HepG2 (cell line): ENCODE results near the gene SF3B6. TPM values are rescaled to one million over a fixed set of nuclear protein-coding genes. Genes with fewer than 3 reads are reported as not detected.
A peak's percentile ranks its signal among the peaks of the same experiment; 100 is the strongest.

Experiments used
- ADNP ChIP-seq: sonication (generic); formaldehyde crosslinking; IDR thresholded peaks from 2 replicates; pipeline ENCODE4 v1.4.0; 2020; ENCODE audit warnings: missing genetic modification reagents
- BRF2 ChIP-seq: sonication (generic); formaldehyde crosslinking; IDR thresholded peaks from 2 replicates; pipeline ENCODE4 v1.8.1; 2022; ENCODE audit warnings: mild to moderate bottlenecking, missing genetic modification reagents
- GPN1 ChIP-seq: sonication (generic); formaldehyde crosslinking; IDR thresholded peaks from 2 replicates; pipeline ENCODE4 v1.5.1; 2020; ENCODE audit warnings: missing genetic modification reagents, borderline replicate concordance
- GTF2F1 ChIP-seq: fragments of 150-350 bp; IDR thresholded peaks from 2 replicates; pipeline ENCODE4 v1.6.1; 2014; ENCODE audit warnings: low read length
- IRF2 ChIP-seq: IDR thresholded peaks from 2 replicates; pipeline ENCODE4 v1.6.1; 2018; ENCODE audit warnings: missing genetic modification reagents, missing compliant biosample characterization
- KLF15 ChIP-seq: sonication (generic); formaldehyde crosslinking; IDR thresholded peaks from 2 replicates; pipeline ENCODE4 v1.8.1; 2023; ENCODE audit warnings: borderline replicate concordance, mild to moderate bottlenecking, inconsistent platforms, missing genetic modification reagents, mixed read lengths
- MAZ ChIP-seq, 2 experiments: sonication (generic) in 1 of 2; formaldehyde crosslinking in 1 of 2; IDR thresholded peaks; 2 replicates each; pipeline versions ENCODE4 v1.5.0 to v1.6.1; 2012 to 2020; ENCODE audit warnings: low read depth in 2 of 2, mild to moderate bottlenecking in 2 of 2, borderline replicate concordance in 1 of 2, improper control_type of control experiment in 1 of 2, low read length in 1 of 2, missing genetic modification reagents in 1 of 2, moderate library complexity in 1 of 2
- PCBP1 ChIP-seq: fragments of 200-400 bp; formaldehyde crosslinking; IDR thresholded peaks from 2 replicates; pipeline ENCODE4 v1.6.1; 2017; ENCODE audit warnings: mild to moderate bottlenecking, low read depth, low read length, borderline replicate concordance
- PHB2 ChIP-seq: fragments of 450-650 bp; IDR thresholded peaks from 2 replicates; pipeline ENCODE4 v1.6.1; 2018; ENCODE audit not compliant: partially characterized antibody
- RARG ChIP-seq: sonication (generic); formaldehyde crosslinking; IDR thresholded peaks from 2 replicates; pipeline ENCODE4 v1.4.0; 2020; ENCODE audit warnings: low read depth, mild to moderate bottlenecking, missing genetic modification reagents
- SPEN ChIP-seq: sonication (generic); formaldehyde crosslinking; IDR thresholded peaks from 2 replicates; pipeline ENCODE4 v1.5.1; 2020; ENCODE audit warnings: low read depth, mild to moderate bottlenecking, missing genetic modification reagents
- U2AF1 ChIP-seq: fragments of 200-400 bp; formaldehyde crosslinking; optimal IDR thresholded peaks from 2 replicates; pipeline ENCODE3; 2017; ENCODE audit warnings: mild to moderate bottlenecking, low read depth, low read length
- ZBTB26 ChIP-seq: IDR thresholded peaks from 2 replicates; pipeline ENCODE4 v1.6.1; 2016; ENCODE audit warnings: missing compliant biosample characterization, missing genetic modification reagents, borderline replicate concordance
- ZMYM3 ChIP-seq: sonication (generic); formaldehyde crosslinking; IDR thresholded peaks from 2 replicates; pipeline ENCODE4 v1.5.1; 2020; ENCODE audit warnings: mild to moderate bottlenecking, missing genetic modification reagents
- ZNF101 ChIP-seq: sonication (generic); formaldehyde crosslinking; IDR thresholded peaks from 2 replicates; pipeline ENCODE4 v1.4.0; 2020; ENCODE audit warnings: mild to moderate bottlenecking, low read depth, missing genetic modification reagents, borderline replicate concordance
- ZNF136 ChIP-seq: sonication (generic); formaldehyde crosslinking; IDR thresholded peaks from 2 replicates; pipeline ENCODE4 v1.8.1; 2022; ENCODE audit warnings: low read depth, mild to moderate bottlenecking, moderate library complexity, missing genetic modification reagents
- ZNF317 ChIP-seq: sonication (generic); formaldehyde crosslinking; IDR thresholded peaks from 2 replicates; pipeline ENCODE4 v1.5.0; 2020; ENCODE audit warnings: mild to moderate bottlenecking, missing genetic modification reagents
- ZNF501 ChIP-seq: sonication (generic); formaldehyde crosslinking; IDR thresholded peaks from 2 replicates; pipeline ENCODE4 v1.5.1; 2020; ENCODE audit warnings: mild to moderate bottlenecking, moderate library complexity, missing genetic modification reagents
- ZNF652 ChIP-seq: IDR thresholded peaks from 2 replicates; pipeline ENCODE4 v1.6.1; 2016; ENCODE audit warnings: low read depth, borderline replicate concordance
- ZNF670 ChIP-seq: sonication (generic); formaldehyde crosslinking; IDR thresholded peaks from 2 replicates; pipeline ENCODE4 v1.8.0; 2022; ENCODE audit warnings: mild to moderate bottlenecking, missing genetic modification reagents, borderline replicate concordance
- ZNF672 ChIP-seq: sonication (generic); formaldehyde crosslinking; IDR thresholded peaks from 2 replicates; pipeline ENCODE4 v1.8.1; 2022; ENCODE audit warnings: missing genetic modification reagents
- polyA plus RNA-seq, 8 experiments: library from polyadenylated mRNA; depleted of rRNA in 3 of 8; stranded (reverse) in 7 of 8; unstranded in 1 of 8; fragments of >200 nt; fragmentation: Illumina TruSeq in 4 of 8; extraction: Trizol in 4 of 8; gene quantifications; 2 replicates each; pipeline versions ENCODE4 v1.2.1 to v1.2.3, GENCODE V29; 2011 to 2016; ENCODE audit warnings: low read depth in 4 of 8, missing spikeins in 1 of 8, mixed read lengths in 1 of 8; ENCODE audit not compliant: insufficient read depth in 1 of 8
- total RNA-seq, 5 experiments: library from RNA; depleted of rRNA; stranded (reverse); fragments of >200 nt; fragmentation: Illumina TruSeq; extraction: Trizol; gene quantifications; 2 replicates each; pipeline ENCODE4 v1.2.3, GENCODE V29; 2016; ENCODE audit warnings: low read depth in 1 of 5
- TF ChIP-seq, protein P1 (sequence below): sonication (generic); formaldehyde crosslinking; IDR thresholded peaks from 2 replicates; pipeline ENCODE4 v1.4.0; 2020; ENCODE audit warnings: mild to moderate bottlenecking, missing genetic modification reagents
- TF ChIP-seq, protein P2 (sequence below): sonication (generic); formaldehyde crosslinking; IDR thresholded peaks from 2 replicates; pipeline ENCODE4; 2020; ENCODE audit warnings: missing genetic modification reagents, mild to moderate bottlenecking, borderline replicate concordance

The SF3B6 gene
- total and polyA plus RNA-seq, 2 of the 13 experiments (the other 11 are each of a cell fraction or from before 2014, with no cell fraction given) = 177 to 182 TPM

- TF ChIP-seq ZBTB26 (CRISPR knock-in tag) = no peak; the same call in 1 of the 2 replicates
- TF ChIP-seq ZNF317 (CRISPR knock-in tag) = 0 out of 2 replicates have a peak, but pooled peaks have one; percentile 53
- no peak for TF ChIP-seq GTF2F1
- TF ChIP-seq, protein P1, sequence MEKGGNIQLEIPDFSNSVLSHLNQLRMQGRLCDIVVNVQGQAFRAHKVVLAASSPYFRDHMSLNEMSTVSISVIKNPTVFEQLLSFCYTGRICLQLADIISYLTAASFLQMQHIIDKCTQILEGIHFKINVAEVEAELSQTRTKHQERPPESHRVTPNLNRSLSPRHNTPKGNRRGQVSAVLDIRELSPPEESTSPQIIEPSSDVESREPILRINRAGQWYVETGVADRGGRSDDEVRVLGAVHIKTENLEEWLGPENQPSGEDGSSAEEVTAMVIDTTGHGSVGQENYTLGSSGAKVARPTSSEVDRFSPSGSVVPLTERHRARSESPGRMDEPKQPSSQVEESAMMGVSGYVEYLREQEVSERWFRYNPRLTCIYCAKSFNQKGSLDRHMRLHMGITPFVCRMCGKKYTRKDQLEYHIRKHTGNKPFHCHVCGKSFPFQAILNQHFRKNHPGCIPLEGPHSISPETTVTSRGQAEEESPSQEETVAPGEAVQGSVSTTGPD (CRISPR knock-in tag) = peak; percentile 95
- TF ChIP-seq ZNF136 (CRISPR knock-in tag) = no peak
- TF ChIP-seq, protein P2, sequence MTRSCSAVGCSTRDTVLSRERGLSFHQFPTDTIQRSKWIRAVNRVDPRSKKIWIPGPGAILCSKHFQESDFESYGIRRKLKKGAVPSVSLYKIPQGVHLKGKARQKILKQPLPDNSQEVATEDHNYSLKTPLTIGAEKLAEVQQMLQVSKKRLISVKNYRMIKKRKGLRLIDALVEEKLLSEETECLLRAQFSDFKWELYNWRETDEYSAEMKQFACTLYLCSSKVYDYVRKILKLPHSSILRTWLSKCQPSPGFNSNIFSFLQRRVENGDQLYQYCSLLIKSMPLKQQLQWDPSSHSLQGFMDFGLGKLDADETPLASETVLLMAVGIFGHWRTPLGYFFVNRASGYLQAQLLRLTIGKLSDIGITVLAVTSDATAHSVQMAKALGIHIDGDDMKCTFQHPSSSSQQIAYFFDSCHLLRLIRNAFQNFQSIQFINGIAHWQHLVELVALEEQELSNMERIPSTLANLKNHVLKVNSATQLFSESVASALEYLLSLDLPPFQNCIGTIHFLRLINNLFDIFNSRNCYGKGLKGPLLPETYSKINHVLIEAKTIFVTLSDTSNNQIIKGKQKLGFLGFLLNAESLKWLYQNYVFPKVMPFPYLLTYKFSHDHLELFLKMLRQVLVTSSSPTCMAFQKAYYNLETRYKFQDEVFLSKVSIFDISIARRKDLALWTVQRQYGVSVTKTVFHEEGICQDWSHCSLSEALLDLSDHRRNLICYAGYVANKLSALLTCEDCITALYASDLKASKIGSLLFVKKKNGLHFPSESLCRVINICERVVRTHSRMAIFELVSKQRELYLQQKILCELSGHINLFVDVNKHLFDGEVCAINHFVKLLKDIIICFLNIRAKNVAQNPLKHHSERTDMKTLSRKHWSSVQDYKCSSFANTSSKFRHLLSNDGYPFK (CRISPR knock-in tag) = 0 out of 2 replicates have a peak, but pooled peaks have one; percentile 16
- TF ChIP-seq IRF2 (CRISPR knock-in tag) = 0 out of 2 replicates have a peak, but pooled peaks have one; percentile 24
- TF ChIP-seq ADNP (CRISPR knock-in tag) = no peak
- TF ChIP-seq ZNF501 (CRISPR knock-in tag) = peak; percentile 56; the same call in 1 of the 2 replicates
- no peak for TF ChIP-seq BRF2 (CRISPR knock-in tag)
- TF ChIP-seq SPEN (CRISPR knock-in tag) = 0 out of 2 replicates have a peak, but pooled peaks have one; percentile 13
- no peak for TF ChIP-seq KLF15 (CRISPR knock-in tag)
- TF ChIP-seq U2AF1 = no peak
- no peak for TF ChIP-seq GPN1
- TF ChIP-seq ZNF670 (CRISPR knock-in tag) = no peak
- TF ChIP-seq ZMYM3 (CRISPR knock-in tag) = peak; percentile 43; the same call in 1 of the 2 replicates
- TF ChIP-seq PCBP1 = no peak
- TF ChIP-seq ZNF672 (CRISPR knock-in tag) = no peak
- no peak for TF ChIP-seq MAZ (IDR thresholded peaks at IDR 0.05; ENCODE audit: borderline replicate concordance, low read depth, low read length)
- TF ChIP-seq MAZ (CRISPR knock-in tag; IDR thresholded peaks at IDR 0.05; ENCODE audit: low read depth) = no peak
- no peak for TF ChIP-seq RARG (CRISPR knock-in tag)
- TF ChIP-seq ZNF652 (CRISPR knock-in tag) = no peak
- no peak for TF ChIP-seq ZNF101 (CRISPR knock-in tag)
- TF ChIP-seq PHB2 = no peak
Observed at GRCh38 chr2:24022324-24022974, 53.7 kb downstream of the SF3B6 start (continued).
